Measurements from ENCODE around the gene CYB561. TPM values are rescaled to one million over a fixed set of nuclear protein-coding genes. Genes with fewer than 3 reads are reported as not detected.

The CYB561 gene
- total RNA-seq, 2 experiments from 2014 or later = 2.2 to 13.6 TPM

GRCh38 chr17:63420868-63421680, 25.0 kb downstream of the CYB561 start:
- no peak for DNase-seq
- H3K27ac Mint-ChIP-seq = peak overlapping the region; percentile 77
- no peaks in the 10 kb centered on the region for H3K36me3 Mint-ChIP-seq
- H3K27me3 Mint-ChIP-seq = no peaks in the 10 kb centered on the region
- peaks cover 28% of the 10 kb centered on the region for H3K4me1 Mint-ChIP-seq
- no peak overlapping the region for H3K4me3 Mint-ChIP-seq
- no peak for ATAC-seq
- no peaks in the 10 kb centered on the region for H3K9me3 Mint-ChIP-seq (ENCODE audit: low read depth)
- CTCF ChIA-PET = interaction anchor here (2.3 to 13.9 kb wide), 4 partner anchors 7 to 57 kb away, joined by 8 to 324 read pairs (median 28); partner anchors contain the start of gene ACE

DNA sequence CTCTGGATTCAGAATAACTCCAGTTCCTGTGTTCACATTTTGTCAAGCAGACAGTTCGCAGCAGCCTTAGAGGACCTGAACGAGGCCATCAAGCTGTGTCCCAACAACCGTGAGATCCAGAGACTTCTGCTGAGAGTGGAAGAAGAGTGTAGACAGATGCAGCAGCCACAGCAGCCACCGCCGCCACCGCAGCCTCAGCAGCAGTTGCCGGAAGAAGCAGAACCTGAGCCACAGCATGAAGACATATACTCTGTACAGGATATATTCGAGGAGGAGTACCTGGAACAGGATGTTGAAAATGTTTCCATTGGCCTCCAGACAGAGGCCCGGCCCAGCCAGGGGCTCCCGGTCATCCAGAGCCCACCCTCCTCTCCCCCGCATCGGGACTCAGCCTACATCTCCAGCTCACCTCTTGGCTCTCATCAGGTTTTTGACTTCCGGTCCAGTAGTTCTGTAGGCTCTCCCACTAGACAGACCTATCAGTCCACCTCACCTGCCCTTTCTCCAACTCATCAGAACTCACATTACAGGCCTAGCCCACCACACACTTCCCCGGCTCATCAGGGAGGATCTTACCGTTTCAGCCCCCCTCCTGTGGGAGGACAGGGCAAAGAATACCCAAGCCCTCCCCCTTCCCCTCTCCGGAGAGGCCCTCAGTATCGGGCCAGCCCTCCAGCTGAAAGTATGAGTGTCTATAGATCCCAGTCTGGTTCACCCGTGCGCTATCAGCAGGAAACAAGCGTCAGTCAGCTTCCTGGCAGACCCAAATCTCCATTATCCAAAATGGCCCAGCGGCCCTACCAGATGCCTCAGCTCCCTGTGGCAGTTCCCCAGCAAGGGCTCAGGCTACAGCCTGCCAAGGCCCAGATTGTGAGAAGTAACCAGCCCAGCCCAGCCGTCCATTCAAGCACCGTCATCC, 25.9 kb downstream of the CYB561 start:
- H3K4me1 Mint-ChIP-seq = peaks cover 23% of the 10 kb centered on the region
- H3K27ac Mint-ChIP-seq = peak overlapping the region; percentile 77
- H3K4me3 Mint-ChIP-seq = peak overlapping the region; percentile 8
- ATAC-seq (peak; percentile 87), DNase-seq (peak; percentile 85)
- H3K36me3 Mint-ChIP-seq = no peaks in the 10 kb centered on the region
- no peaks in the 10 kb centered on the region for H3K27me3 Mint-ChIP-seq
- no peaks in the 10 kb centered on the region for H3K9me3 Mint-ChIP-seq (ENCODE audit: low read depth)
- CTCF ChIA-PET = interaction anchor here (2.3 to 13.9 kb wide), 4 partner anchors 8 to 58 kb away, joined by 8 to 324 read pairs (median 28); partner anchors contain the start of gene ACE

- CTCF ChIA-PET = interaction anchor here (2.3 to 13.9 kb wide), 4 partner anchors 9 to 59 kb away, joined by 8 to 324 read pairs (median 28); partner anchors contain the start of gene ACE
- Mint-ChIP-seq H3K4me3 (no peak overlapping the region), H3K27me3 (no peaks in the 10 kb centered on the region), H3K27ac (no peak overlapping the region), H3K9me3 (ENCODE audit: low read depth) (no peaks in the 10 kb centered on the region), H3K4me1 (peaks cover 23% of the 10 kb centered on the region), H3K36me3 (no peaks in the 10 kb centered on the region)
- ATAC-seq = no peak
- DNase-seq = no peak
Measured at GRCh38 chr17:63419398-63419797, 26.7 kb downstream of the CYB561 start.

GRCh38 chr17:63418540-63418939, 27.6 kb downstream of the CYB561 start:
- Mint-ChIP-seq H3K4me3 (no peak overlapping the region), H3K27me3 (no peaks in the 10 kb centered on the region), H3K9me3 (ENCODE audit: low read depth) (no peaks in the 10 kb centered on the region), H3K36me3 (no peaks in the 10 kb centered on the region), H3K4me1 (peaks cover 23% of the 10 kb centered on the region), H3K27ac (no peak overlapping the region)
- CTCF ChIA-PET = interaction anchor here (2.3 to 13.9 kb wide), 4 partner anchors 10 to 60 kb away, joined by 8 to 324 read pairs (median 28); partner anchors contain the start of gene ACE
- DNase-seq = no peak
- ATAC-seq = no peak

DNA sequence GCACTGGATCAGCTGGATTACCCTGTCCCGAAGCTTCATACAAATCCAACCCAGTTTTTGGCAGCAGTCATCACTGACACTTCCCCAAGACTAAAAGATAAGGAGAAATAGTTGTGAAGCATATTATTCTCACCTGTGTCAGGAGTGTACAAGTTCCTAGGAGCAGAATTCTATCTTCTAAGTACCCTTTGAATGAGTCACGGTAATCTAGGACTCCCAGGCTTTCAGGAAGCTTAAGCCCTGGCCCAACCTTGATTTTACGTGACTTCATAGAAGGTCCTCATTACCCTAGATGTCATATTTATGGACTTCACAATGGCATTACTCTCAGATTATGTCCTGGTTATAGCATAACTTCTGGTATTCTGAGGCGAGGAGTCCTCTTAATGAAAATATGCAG, 31.9 kb downstream of the CYB561 start:
- Mint-ChIP-seq H3K9me3 (ENCODE audit: low read depth) (no peaks in the 10 kb centered on the region), H3K27me3 (no peaks in the 10 kb centered on the region), H3K4me1 (peaks cover 5% of the 10 kb centered on the region), H3K4me3 (no peak overlapping the region), H3K27ac (no peak overlapping the region), H3K36me3 (peaks cover 1% of the 10 kb centered on the region)
- CTCF ChIA-PET = interaction anchor here (1.1 to 6.7 kb wide), 3 partner anchors 8 to 173 kb away, joined by 4 to 45 read pairs (median 13); no protein-coding TSS in a partner anchor
- ATAC-seq = no peak
- DNase-seq = no peak

GRCh38 chr17:63413128-63413527, 33.0 kb downstream of the CYB561 start:
- Mint-ChIP-seq H3K4me1 (no peaks in the 10 kb centered on the region), H3K36me3 (peaks cover 1% of the 10 kb centered on the region), H3K9me3 (ENCODE audit: low read depth) (no peaks in the 10 kb centered on the region), H3K27me3 (no peaks in the 10 kb centered on the region), H3K4me3 (no peak overlapping the region), H3K27ac (no peak overlapping the region)
- no peak for ATAC-seq
- no peak for DNase-seq
- CTCF ChIA-PET = interaction anchor here (1.1 to 3.2 kb wide), 2 partner anchors 13 to 174 kb away, joined by 4 to 13 read pairs; no protein-coding TSS in a partner anchor

DNA sequence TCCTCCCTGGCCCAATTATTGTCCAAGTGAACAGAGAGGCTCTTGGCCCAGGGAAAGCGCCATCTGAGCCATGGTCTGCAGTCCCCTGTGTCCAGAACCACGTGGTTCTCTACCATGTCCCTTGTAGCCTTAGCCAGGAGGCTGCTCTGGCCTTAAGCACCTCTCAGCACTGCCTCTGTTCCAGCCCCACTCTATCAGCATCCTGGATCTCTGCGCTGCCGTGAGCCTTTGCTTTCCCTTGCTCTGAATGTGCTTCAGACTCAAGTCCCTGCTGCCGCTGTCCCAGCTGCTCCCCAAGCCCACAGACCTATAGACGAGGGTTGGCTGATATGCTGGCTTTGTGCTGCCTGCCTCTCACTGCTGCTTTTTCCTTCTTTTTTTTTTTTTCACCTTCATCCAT, 33.9 kb downstream of the CYB561 start:
- no peak overlapping the region for H3K4me3 Mint-ChIP-seq
- no peaks in the 10 kb centered on the region for H3K4me1 Mint-ChIP-seq
- H3K27me3 Mint-ChIP-seq = no peaks in the 10 kb centered on the region
- DNase-seq (no peak), ATAC-seq (no peak)
- CTCF ChIA-PET = interaction anchor here (1.8 kb wide), 1 partner anchor 66 kb away, joined by 4 read pairs; no protein-coding TSS in a partner anchor
- H3K36me3 Mint-ChIP-seq = peaks cover 1% of the 10 kb centered on the region
- H3K9me3 Mint-ChIP-seq (ENCODE audit: low read depth) = no peaks in the 10 kb centered on the region
- H3K27ac Mint-ChIP-seq = no peak overlapping the region

DNA sequence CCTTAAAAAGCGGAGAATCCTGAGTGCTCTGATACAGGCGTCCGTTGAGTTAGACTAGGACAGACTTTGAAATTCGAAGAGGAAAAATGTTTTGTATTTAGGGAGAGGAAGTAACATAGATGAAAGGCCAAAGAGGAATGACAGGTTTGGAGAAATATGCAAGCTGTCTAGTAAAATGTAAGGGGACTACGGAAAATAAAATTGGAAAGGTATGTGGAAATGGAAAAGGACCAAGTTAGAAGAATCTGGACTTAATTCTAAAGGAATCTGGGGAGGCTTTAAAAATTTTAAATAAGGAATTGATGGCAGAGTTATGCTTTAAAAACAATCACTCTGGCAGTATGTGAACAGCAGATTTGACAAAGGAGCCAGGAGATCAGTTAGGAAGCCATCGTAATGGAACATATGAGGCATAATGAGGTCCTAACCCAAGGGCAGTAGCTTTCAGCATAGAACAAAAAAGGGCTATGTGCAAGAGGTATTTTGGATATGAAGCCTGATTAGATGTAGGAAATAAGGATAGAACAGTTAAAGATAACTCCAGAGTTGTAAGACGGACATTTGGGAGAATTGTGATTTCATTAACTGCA, 38.3 kb downstream of the CYB561 start:
- CTCF ChIA-PET = interaction anchor here (1.0 to 4.3 kb wide), 10 partner anchors 10 to 703 kb away, joined by 3 to 45 read pairs (median 10); no protein-coding TSS in a partner anchor
- Mint-ChIP-seq H3K27ac (no peak overlapping the region), H3K9me3 (ENCODE audit: low read depth) (no peaks in the 10 kb centered on the region), H3K4me1 (peaks cover 5% of the 10 kb centered on the region), H3K4me3 (no peak overlapping the region), H3K27me3 (no peaks in the 10 kb centered on the region), H3K36me3 (no peaks in the 10 kb centered on the region)
- no peak for ATAC-seq
- no peak for DNase-seq

GRCh38 chr17:63406689-63407330, 39.3 kb downstream of the CYB561 start:
- Mint-ChIP-seq H3K4me1 (peaks cover 5% of the 10 kb centered on the region), H3K36me3 (no peaks in the 10 kb centered on the region), H3K27me3 (no peaks in the 10 kb centered on the region), H3K27ac (no peak overlapping the region), H3K9me3 (ENCODE audit: low read depth) (no peaks in the 10 kb centered on the region), H3K4me3 (no peak overlapping the region)
- CTCF ChIA-PET = interaction anchor here (0.6 to 4.3 kb wide), 40 partner anchors 9 to 735 kb away, joined by 3 to 45 read pairs (median 4); no protein-coding TSS in a partner anchor
- peak; percentile 89 for ATAC-seq
- DNase-seq = peak; percentile 84

GRCh38 chr17:63405741-63406261, 40.3 kb downstream of the CYB561 start:
- Mint-ChIP-seq H3K9me3 (ENCODE audit: low read depth) (no peaks in the 10 kb centered on the region), H3K27me3 (no peaks in the 10 kb centered on the region), H3K4me1 (peaks cover 5% of the 10 kb centered on the region), H3K27ac (no peak overlapping the region), H3K36me3 (no peaks in the 10 kb centered on the region), H3K4me3 (no peak overlapping the region)
- CTCF ChIA-PET = interaction anchor here (0.8 to 4.3 kb wide), 25 partner anchors 12 to 734 kb away, joined by 3 to 45 read pairs (median 5); no protein-coding TSS in a partner anchor
- DNase-seq (no peak), ATAC-seq (no peak)

DNA sequence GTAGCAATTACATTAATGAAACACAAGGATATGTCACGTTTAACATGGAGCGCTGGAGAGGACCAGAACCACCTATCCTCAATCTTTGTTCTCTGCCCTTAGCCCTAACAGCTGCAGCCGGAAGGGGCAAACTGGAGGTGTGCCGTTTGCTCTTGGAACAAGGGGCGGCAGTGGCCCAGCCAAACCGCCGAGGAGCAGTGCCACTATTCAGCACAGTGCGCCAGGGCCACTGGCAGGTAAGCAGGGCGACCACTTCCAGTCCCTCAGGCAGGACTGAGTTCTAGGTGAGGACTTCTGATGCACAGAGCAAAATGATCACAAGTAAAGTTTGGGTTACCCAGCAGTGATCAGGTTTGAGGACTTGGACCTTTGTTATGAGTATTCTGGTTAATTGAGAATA, 41.1 kb downstream of the CYB561 start:
- ATAC-seq = no peak

More for the DNA sequence above, 41.1 kb downstream of the CYB561 start:
- Mint-ChIP-seq H3K36me3 (no peaks in the 10 kb centered on the region), H3K27me3 (no peaks in the 10 kb centered on the region), H3K27ac (no peak overlapping the region), H3K4me1 (peaks cover 5% of the 10 kb centered on the region), H3K4me3 (no peak overlapping the region), H3K9me3 (ENCODE audit: low read depth) (no peaks in the 10 kb centered on the region)
- CTCF ChIA-PET = interaction anchor here (4.2 kb wide), 1 partner anchor 13 kb away, joined by 45 read pairs; no protein-coding TSS in a partner anchor
- DNase-seq = no peak
